Endothelial cell of umbilical vein (primary cell): Measurements from ENCODE around the gene TOP2B. TPM values are rescaled to one million over a fixed set of nuclear protein-coding genes. Genes with fewer than 3 reads are reported as not detected.

Experiments used
- BruUV-seq: library from RNA; stranded (reverse); fragments of 400-500 nt; replicated peaks from 2 replicates; lab custom pipeline; 2021; lab: Mats Ljungman, UMichigan
- CTCF ChIA-PET: fragments of 300-600, 350-600 bp; sonication (Branson Sonifier 250); formaldehyde crosslinking; loops from one replicate; lab custom pipeline; 2021; ENCODE audit warnings: antibody characterized with exemption, inconsistent platforms; lab: Charles Lee
- POLR2A ChIA-PET: fragments of 300-600, 350-600 bp; sonication (Branson Sonifier 250); formaldehyde crosslinking; loops from one replicate; lab custom pipeline; 2021; ENCODE audit warnings: antibody characterized with exemption, inconsistent platforms; lab: Charles Lee
- DNase-seq: peaks from one replicate; pipeline ENCODE4 v3.0.0-alpha.2; 2011; ENCODE audit warnings: low read depth, low spot score
- FAIRE-seq: peaks from 2 replicates; lab custom pipeline; 2011; peaks lifted over from hg19 to GRCh38; lab: Jason Lieb, UNC
- H2AFZ ChIP-seq: 2 replicates; pipeline ENCODE4 v1.6.0; 2012; ENCODE audit warnings: low read depth, low read length, control low read depth, inconsistent platforms
- H3K27ac ChIP-seq: 2 replicates; pipeline ENCODE4 v1.5.1; 2011; ENCODE audit warnings: low read depth, mild to moderate bottlenecking, control low read depth, low read length, moderate library complexity; ENCODE audit not compliant: insufficient read depth
- H3K27me3 ChIP-seq, 2 experiments: 2 replicates each; pipeline versions ENCODE4 v1.6.0 to v1.6.1; 2011; ENCODE audit warnings: low read length in 2 of 2, mixed read lengths in 1 of 2; ENCODE audit not compliant: control insufficient read depth in 2 of 2, insufficient read depth in 2 of 2
- H3K36me3 ChIP-seq, 2 experiments: 2 replicates in 1 of 2; 3 replicates in 1 of 2; pipeline ENCODE4 v1.5.1; 2011; ENCODE audit warnings: low read length in 2 of 2, mild to moderate bottlenecking in 1 of 2, moderate library complexity in 1 of 2; ENCODE audit not compliant: control insufficient read depth in 2 of 2, insufficient read depth in 2 of 2; ENCODE audit errors: extremely low read depth in 1 of 2
- H3K4me1 ChIP-seq: 3 replicates; pipeline ENCODE4 v1.5.1; 2011; ENCODE audit warnings: mild to moderate bottlenecking, low read length; ENCODE audit not compliant: control insufficient read depth, insufficient read depth; ENCODE audit errors: extremely low read depth
- H3K4me2 ChIP-seq: 2 replicates; pipeline ENCODE4 v1.6.1; 2011; ENCODE audit warnings: low read length, control low read depth, mixed read lengths; ENCODE audit not compliant: insufficient read depth
- H3K4me3 ChIP-seq, 3 experiments: fragments of 200-600 bp in 1 of 3; sonication (generic), shearing (Covaris generic) in 1 of 3; replicated peaks in 1 of 3; 2 replicates each; pipeline ENCODE4 v1.5.1; 2011 to 2016; ENCODE audit warnings: control low read depth in 3 of 3, low read length in 3 of 3, mild to moderate bottlenecking in 2 of 3, inconsistent platforms in 1 of 3, low read depth in 1 of 3, moderate library complexity in 1 of 3; ENCODE audit not compliant: insufficient read depth in 1 of 3
- H3K79me2 ChIP-seq: 2 replicates; pipeline ENCODE4 v1.6.0; 2012; ENCODE audit warnings: low read length, inconsistent platforms; ENCODE audit not compliant: control insufficient read depth, insufficient read depth
- H3K9ac ChIP-seq: replicated peaks from 2 replicates; pipeline ENCODE3; 2011; ENCODE audit warnings: low read length, control low read depth; ENCODE audit not compliant: insufficient read depth; ENCODE audit errors: extremely low read depth
- H3K9me1 ChIP-seq: replicated peaks from 3 replicates; pipeline ENCODE4 v1.6.0; 2011; ENCODE audit warnings: mild to moderate bottlenecking, low read length; ENCODE audit not compliant: control insufficient read depth, insufficient read depth; ENCODE audit errors: extremely low read depth
- H3K9me3 ChIP-seq: replicated peaks from 2 replicates; pipeline ENCODE4 v1.5.1; 2012; ENCODE audit warnings: low read length, inconsistent platforms; ENCODE audit not compliant: control insufficient read depth, insufficient read depth
- H4K20me1 ChIP-seq: replicated peaks from 2 replicates; pipeline ENCODE3; 2011; ENCODE audit warnings: mild to moderate bottlenecking, low read length; ENCODE audit not compliant: control insufficient read depth, insufficient read depth; ENCODE audit errors: extremely low read depth
- EZH2 ChIP-seq: IDR thresholded peaks from 2 replicates; pipeline ENCODE4 v1.6.1; 2012; ENCODE audit warnings: borderline replicate concordance, low read depth, mild to moderate bottlenecking, moderate library complexity, low read length, inconsistent platforms; ENCODE audit not compliant: severe bottlenecking
- FOS ChIP-seq: IDR thresholded peaks from 2 replicates; pipeline ENCODE4 v1.6.1; 2011; ENCODE audit warnings: mild to moderate bottlenecking, low read length, moderate library complexity, borderline replicate concordance; ENCODE audit not compliant: insufficient read depth
- GATA2 ChIP-seq: IDR thresholded peaks from 2 replicates; pipeline ENCODE4 v1.7.0; 2011; ENCODE audit warnings: low read depth, mild to moderate bottlenecking, moderate library complexity, mixed read lengths, low read length; ENCODE audit not compliant: insufficient read length, insufficient read depth
- JUN ChIP-seq: IDR thresholded peaks from 2 replicates; pipeline ENCODE4 v1.6.1; 2011; ENCODE audit warnings: borderline replicate concordance, low read depth; ENCODE audit not compliant: insufficient read length, insufficient read depth
- MAX ChIP-seq: IDR thresholded peaks from 2 replicates; pipeline ENCODE4 v1.6.1; 2011; ENCODE audit not compliant: insufficient read depth, insufficient read length
- MYC ChIP-seq: IDR thresholded peaks from one replicate; pipeline ENCODE4 v1.6.1; 2011; ENCODE audit warnings: mild to moderate bottlenecking, low read depth, low read length
- POLR2A ChIP-seq: IDR thresholded peaks from 2 replicates; pipeline ENCODE4 v1.6.1; 2012; ENCODE audit warnings: low read depth, mild to moderate bottlenecking, control low read depth, low read length
- POLR2AphosphoS5 ChIP-seq: IDR thresholded peaks from 2 replicates; pipeline ENCODE4 v1.6.1; 2012; ENCODE audit warnings: low read depth, mild to moderate bottlenecking, control low read depth, low read length, moderate library complexity; ENCODE audit not compliant: insufficient read depth
- dilution Hi-C: fragments of 300-500 bp; cut with MboI; formaldehyde crosslinking; loops from one replicate; pipeline ENCODE4 v1.15.0; 2019; ENCODE audit warnings: low sequenced_read_pairs; ENCODE audit not compliant: extremely low pct_ligation_motif_present
- intact Hi-C: fragments of 100-400 bp; cut with micrococcal nuclease; formaldehyde crosslinking; loops from one replicate; pipeline ENCODE4 v1.10.0; 2022
- polyA plus RNA-seq, 4 experiments: library from polyadenylated mRNA; depleted of rRNA in 3 of 4; stranded (reverse) in 3 of 4; unstranded in 1 of 4; fragments of >200 nt; gene quantifications; 2 replicates each; pipeline versions ENCODE4 v1.2.1 to v1.2.3, GENCODE V29; 2011 to 2012; ENCODE audit warnings: missing spikeins in 1 of 4
- total RNA-seq: library from RNA; stranded (reverse); gene quantifications from 2 replicates; pipeline ENCODE4 v1.2.3, GENCODE V29; 2021
- TF ChIP-seq, protein P1 (sequence below), 2 donors: IDR thresholded peaks; 1 replicate in 1 of 2; 2 replicates in 1 of 2; pipeline ENCODE4 v1.5.1; 2011; ENCODE audit warnings: low read length in 2 of 2, mild to moderate bottlenecking in 2 of 2, moderate library complexity in 2 of 2, control low read depth in 1 of 2, inconsistent platforms in 1 of 2, low read depth in 1 of 2; ENCODE audit not compliant: insufficient read depth in 1 of 2; ENCODE audit errors: extremely low read depth in 1 of 2

The TOP2B gene
- total and polyA plus RNA-seq, 2 donors (not counting 3 experiments of a cell fraction or from before 2014, with no cell fraction given) = 20.4 to 98.9 TPM

DNA sequence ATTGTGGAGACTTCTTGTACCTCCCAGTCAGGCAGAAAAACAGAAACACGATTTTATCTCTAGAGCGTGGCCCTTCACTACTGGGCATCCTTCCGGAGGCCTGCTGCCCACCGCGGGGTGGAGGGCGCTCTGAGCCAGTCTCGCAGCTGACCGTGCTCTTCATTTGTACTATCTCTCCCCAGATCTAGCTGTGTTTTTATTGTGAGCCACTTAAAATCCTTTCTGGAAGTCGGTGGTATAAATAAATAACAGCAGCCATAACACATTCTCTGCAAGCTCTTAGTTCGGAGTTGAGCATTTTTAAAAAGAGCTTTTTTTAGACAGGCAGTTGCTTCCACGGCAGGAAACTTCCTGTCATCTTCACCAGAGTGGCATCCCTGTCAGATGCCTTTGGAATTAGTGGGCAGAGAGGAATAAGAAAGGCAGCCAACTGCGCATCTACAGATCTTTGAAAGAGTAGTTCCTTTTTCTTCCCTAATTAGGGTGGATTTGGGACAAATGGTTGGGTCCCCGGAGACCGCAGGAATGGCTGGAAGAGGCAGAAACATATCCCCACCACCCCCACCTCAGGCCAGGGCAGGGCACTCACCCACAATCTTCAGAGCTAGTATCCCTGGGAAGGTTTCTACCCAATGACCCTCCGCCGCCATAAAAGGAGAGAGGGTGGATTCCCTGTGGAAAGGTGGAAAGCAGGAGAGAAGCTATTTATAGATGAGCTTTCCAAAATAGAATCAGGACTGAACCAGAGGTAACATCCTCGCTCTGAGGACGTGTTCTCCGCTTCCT lies 91.1 kb downstream of the TOP2B start:
- H3K4me2 ChIP-seq = no peak overlapping the region
- intact Hi-C loops = no loop called here

More for the DNA sequence above, 91.1 kb downstream of the TOP2B start:
- H3K27ac ChIP-seq = no peak overlapping the region
- FAIRE-seq = no peak
- POLR2A ChIA-PET = no interaction called here
- H3K9me3 ChIP-seq = no peaks in the 10 kb centered on the region
- peaks cover 0 to 14% of the 10 kb centered on the region in 2 experiments for H3K36me3 ChIP-seq
- H2AFZ ChIP-seq = no peak overlapping the region
- no TSS peak for BruUV-seq
- dilution Hi-C loops = no loop called here
- no peaks in the 10 kb centered on the region for H3K27me3 ChIP-seq
- H3K4me3 ChIP-seq = no peak overlapping the region
- TF ChIP-seq EZH2 (no peak), POLR2AphosphoS5 (no peak), POLR2A (no peak), GATA2 (no peak), MAX (no peak), JUN (no peak), FOS (no peak), MYC (no peak)
- TF ChIP-seq, protein P1, sequence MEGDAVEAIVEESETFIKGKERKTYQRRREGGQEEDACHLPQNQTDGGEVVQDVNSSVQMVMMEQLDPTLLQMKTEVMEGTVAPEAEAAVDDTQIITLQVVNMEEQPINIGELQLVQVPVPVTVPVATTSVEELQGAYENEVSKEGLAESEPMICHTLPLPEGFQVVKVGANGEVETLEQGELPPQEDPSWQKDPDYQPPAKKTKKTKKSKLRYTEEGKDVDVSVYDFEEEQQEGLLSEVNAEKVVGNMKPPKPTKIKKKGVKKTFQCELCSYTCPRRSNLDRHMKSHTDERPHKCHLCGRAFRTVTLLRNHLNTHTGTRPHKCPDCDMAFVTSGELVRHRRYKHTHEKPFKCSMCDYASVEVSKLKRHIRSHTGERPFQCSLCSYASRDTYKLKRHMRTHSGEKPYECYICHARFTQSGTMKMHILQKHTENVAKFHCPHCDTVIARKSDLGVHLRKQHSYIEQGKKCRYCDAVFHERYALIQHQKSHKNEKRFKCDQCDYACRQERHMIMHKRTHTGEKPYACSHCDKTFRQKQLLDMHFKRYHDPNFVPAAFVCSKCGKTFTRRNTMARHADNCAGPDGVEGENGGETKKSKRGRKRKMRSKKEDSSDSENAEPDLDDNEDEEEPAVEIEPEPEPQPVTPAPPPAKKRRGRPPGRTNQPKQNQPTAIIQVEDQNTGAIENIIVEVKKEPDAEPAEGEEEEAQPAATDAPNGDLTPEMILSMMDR (IDR thresholded peaks at IDR 0.05; ENCODE audit: extremely low read depth in 1 of 2, insufficient read depth in 1 of 2, low read depth in 1 of 2, low read length in 2 of 2) = no peak
- H4K20me1 ChIP-seq = no peaks in the 10 kb centered on the region
- DNase-seq = no peak
- CTCF ChIA-PET = interaction anchor here (0.8 to 1.6 kb wide), 3 partner anchors 19 to 25 kb away, joined by 4 read pairs; no protein-coding TSS in a partner anchor
- H3K79me2 ChIP-seq = no peaks in the 10 kb centered on the region
- no peaks in the 10 kb centered on the region for H3K9me1 ChIP-seq
- H3K9ac ChIP-seq = no peak overlapping the region
- H3K4me1 ChIP-seq = no peaks in the 10 kb centered on the region
